HepG2 (cell line): ENCODE data around the gene PLXND1. TPM values are rescaled to one million over a fixed set of nuclear protein-coding genes. Genes with fewer than 3 reads are reported as not detected.

ENCODE experiments used
- FOXC1 ChIP-seq: sonication (generic); formaldehyde crosslinking; IDR thresholded peaks from 2 replicates; pipeline ENCODE4 v1.8.0; 2022; ENCODE audit warnings: mild to moderate bottlenecking, missing genetic modification reagents, borderline replicate concordance
- HDAC1 ChIP-seq: sonication (generic); formaldehyde crosslinking; IDR thresholded peaks from 2 replicates; pipeline ENCODE4 v1.5.1; 2020; ENCODE audit warnings: mild to moderate bottlenecking, missing genetic modification reagents
- MED8 ChIP-seq: sonication (generic); formaldehyde crosslinking; IDR thresholded peaks from 2 replicates; pipeline ENCODE4 v1.8.1; 2023; ENCODE audit warnings: mild to moderate bottlenecking, missing genetic modification reagents; ENCODE audit not compliant: insufficient replicate concordance
- NONO ChIP-seq, 2 experiments: fragments of 450-650 bp in 1 of 2; sonication (generic) in 1 of 2; formaldehyde crosslinking in 1 of 2; IDR thresholded peaks in 1 of 2; conservative IDR thresholded peaks in 1 of 2; 2 replicates each; pipeline versions ENCODE4 v1.6.1 to v1.8.0; 2017 to 2022; ENCODE audit warnings: mild to moderate bottlenecking in 1 of 2, missing genetic modification reagents in 1 of 2, moderate library complexity in 1 of 2
- RBFOX2 ChIP-seq: fragments of 200-400 bp; formaldehyde crosslinking; IDR thresholded peaks from 2 replicates; pipeline ENCODE4 v1.6.1; 2017; ENCODE audit warnings: low read depth, mild to moderate bottlenecking, low read length
- SP1 ChIP-seq, 2 experiments: fragments of 450-650 bp in 1 of 2; sonication (generic) in 1 of 2; formaldehyde crosslinking in 1 of 2; IDR thresholded peaks; 2 replicates each; pipeline versions ENCODE4 v1.4.0 to v1.6.1; 2016 to 2020; ENCODE audit warnings: missing genetic modification reagents in 1 of 2
- YEATS4 ChIP-seq: sonication (generic); formaldehyde crosslinking; IDR thresholded peaks from 2 replicates; pipeline ENCODE4 v1.4.0; 2020; ENCODE audit warnings: missing genetic modification reagents, borderline replicate concordance
- ZNF44 ChIP-seq: sonication (generic); formaldehyde crosslinking; IDR thresholded peaks from 2 replicates; pipeline ENCODE4 v1.5.1; 2020; ENCODE audit warnings: mild to moderate bottlenecking, missing genetic modification reagents
- ZZZ3 ChIP-seq: sonication (generic); formaldehyde crosslinking; IDR thresholded peaks from 2 replicates; pipeline ENCODE4 v1.4.0; 2020; ENCODE audit warnings: missing genetic modification reagents, mild to moderate bottlenecking, borderline replicate concordance
- polyA plus RNA-seq, 8 experiments: library from polyadenylated mRNA; depleted of rRNA in 3 of 8; stranded (reverse) in 7 of 8; unstranded in 1 of 8; fragments of >200 nt; fragmentation: Illumina TruSeq in 4 of 8; extraction: Trizol in 4 of 8; gene quantifications; 2 replicates each; pipeline versions ENCODE4 v1.2.1 to v1.2.3, GENCODE V29; 2011 to 2016; ENCODE audit warnings: low read depth in 4 of 8, missing spikeins in 1 of 8, mixed read lengths in 1 of 8; ENCODE audit not compliant: insufficient read depth in 1 of 8
- total RNA-seq, 5 experiments: library from RNA; depleted of rRNA; stranded (reverse); fragments of >200 nt; fragmentation: Illumina TruSeq; extraction: Trizol; gene quantifications; 2 replicates each; pipeline ENCODE4 v1.2.3, GENCODE V29; 2016; ENCODE audit warnings: low read depth in 1 of 5
- TF ChIP-seq, protein P1 (sequence below): sonication (generic); formaldehyde crosslinking; IDR thresholded peaks from 2 replicates; pipeline ENCODE4 v1.8.0; 2022; ENCODE audit warnings: mild to moderate bottlenecking, missing genetic modification reagents, borderline replicate concordance
- TF ChIP-seq, protein P2 (sequence below): sonication (generic); formaldehyde crosslinking; IDR thresholded peaks from 2 replicates; pipeline ENCODE4 v1.5.1; 2020; ENCODE audit warnings: mild to moderate bottlenecking, missing genetic modification reagents, moderate library complexity
- TF ChIP-seq, protein P3 (sequence below): sonication (generic); formaldehyde crosslinking; IDR thresholded peaks from 2 replicates; pipeline ENCODE4 v1.8.0; 2022; ENCODE audit warnings: mild to moderate bottlenecking, missing genetic modification reagents
- TF ChIP-seq, protein P4 (sequence below): sonication (generic); formaldehyde crosslinking; IDR thresholded peaks from 2 replicates; pipeline ENCODE4 v1.8.0; 2022; ENCODE audit warnings: missing genetic modification reagents, low read depth, mild to moderate bottlenecking, borderline replicate concordance
- TF ChIP-seq, protein P5 (sequence below): IDR thresholded peaks from 2 replicates; pipeline ENCODE4 v1.6.1; 2016; ENCODE audit warnings: missing compliant biosample characterization, missing genetic modification reagents, borderline replicate concordance
- TF ChIP-seq, protein P6 (sequence below): sonication (generic); formaldehyde crosslinking; IDR thresholded peaks from 2 replicates; pipeline ENCODE4 v1.9.0; 2022; ENCODE audit warnings: missing genetic modification reagents, mild to moderate bottlenecking, borderline replicate concordance

The PLXND1 gene
- total and polyA plus RNA-seq, 2 of the 13 experiments (the other 11 are each of a cell fraction or from before 2014, with no cell fraction given): 15.9 to 42.0 TPM

DNA sequence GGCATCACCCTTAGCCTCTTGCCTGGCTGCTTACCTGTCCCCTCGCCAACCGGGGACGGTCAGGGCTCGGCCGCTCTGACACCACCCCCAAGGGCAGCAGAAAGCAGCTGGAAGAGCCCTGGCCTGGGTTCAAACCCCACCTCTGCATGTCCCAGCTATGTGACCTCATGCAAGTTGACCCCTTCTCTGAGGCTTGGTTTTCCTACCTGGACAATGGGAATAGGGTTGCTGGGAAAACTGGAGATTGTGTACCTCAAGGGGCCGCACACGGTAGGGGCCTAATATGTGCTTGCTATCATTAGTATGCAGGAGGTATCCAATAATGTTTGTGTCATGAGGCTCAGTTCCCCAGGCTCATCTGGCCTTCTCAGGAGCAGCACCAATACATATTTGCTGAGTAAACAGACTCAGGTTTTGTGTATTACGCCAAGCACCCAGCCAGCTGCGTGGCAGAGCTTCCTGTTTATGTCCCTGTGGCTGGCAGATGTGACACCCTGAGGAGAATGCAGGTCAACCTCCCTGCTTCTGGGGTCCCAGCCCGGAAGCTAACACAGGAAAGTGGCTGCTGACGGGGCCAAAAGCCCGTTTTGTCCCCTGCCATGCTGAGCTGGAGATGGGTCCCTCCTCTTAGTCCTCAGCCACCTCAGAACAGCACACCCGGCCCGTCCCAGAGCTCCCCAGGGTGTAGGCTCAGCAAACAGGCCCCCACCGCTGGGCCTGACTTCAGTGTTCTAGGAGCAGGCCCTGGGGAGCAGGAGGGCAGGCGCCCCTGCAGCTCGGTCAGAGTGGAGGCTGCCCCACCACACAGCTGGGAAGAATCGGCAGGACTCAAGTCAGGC, 29.7 kb downstream of the PLXND1 start (continued):
- TF ChIP-seq, protein P1, sequence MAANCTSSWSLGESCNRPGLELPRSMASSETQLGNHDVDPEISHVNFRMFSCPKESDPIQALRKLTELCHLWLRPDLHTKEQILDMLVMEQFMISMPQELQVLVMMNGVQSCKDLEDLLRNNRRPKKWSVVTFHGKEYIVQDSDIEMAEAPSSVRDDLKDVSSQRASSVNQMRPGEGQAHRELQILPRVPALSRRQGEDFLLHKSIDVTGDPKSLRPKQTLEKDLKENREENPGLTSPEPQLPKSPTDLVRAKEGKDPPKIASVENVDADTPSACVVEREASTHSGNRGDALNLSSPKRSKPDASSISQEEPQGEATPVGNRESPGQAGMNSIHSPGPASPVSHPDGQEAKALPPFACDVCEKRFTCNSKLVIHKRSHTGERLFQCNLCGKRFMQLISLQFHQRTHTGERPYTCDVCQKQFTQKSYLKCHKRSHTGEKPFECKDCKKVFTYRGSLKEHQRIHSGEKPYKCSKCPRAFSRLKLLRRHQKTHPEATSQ: no peak
- TF ChIP-seq, protein P2, sequence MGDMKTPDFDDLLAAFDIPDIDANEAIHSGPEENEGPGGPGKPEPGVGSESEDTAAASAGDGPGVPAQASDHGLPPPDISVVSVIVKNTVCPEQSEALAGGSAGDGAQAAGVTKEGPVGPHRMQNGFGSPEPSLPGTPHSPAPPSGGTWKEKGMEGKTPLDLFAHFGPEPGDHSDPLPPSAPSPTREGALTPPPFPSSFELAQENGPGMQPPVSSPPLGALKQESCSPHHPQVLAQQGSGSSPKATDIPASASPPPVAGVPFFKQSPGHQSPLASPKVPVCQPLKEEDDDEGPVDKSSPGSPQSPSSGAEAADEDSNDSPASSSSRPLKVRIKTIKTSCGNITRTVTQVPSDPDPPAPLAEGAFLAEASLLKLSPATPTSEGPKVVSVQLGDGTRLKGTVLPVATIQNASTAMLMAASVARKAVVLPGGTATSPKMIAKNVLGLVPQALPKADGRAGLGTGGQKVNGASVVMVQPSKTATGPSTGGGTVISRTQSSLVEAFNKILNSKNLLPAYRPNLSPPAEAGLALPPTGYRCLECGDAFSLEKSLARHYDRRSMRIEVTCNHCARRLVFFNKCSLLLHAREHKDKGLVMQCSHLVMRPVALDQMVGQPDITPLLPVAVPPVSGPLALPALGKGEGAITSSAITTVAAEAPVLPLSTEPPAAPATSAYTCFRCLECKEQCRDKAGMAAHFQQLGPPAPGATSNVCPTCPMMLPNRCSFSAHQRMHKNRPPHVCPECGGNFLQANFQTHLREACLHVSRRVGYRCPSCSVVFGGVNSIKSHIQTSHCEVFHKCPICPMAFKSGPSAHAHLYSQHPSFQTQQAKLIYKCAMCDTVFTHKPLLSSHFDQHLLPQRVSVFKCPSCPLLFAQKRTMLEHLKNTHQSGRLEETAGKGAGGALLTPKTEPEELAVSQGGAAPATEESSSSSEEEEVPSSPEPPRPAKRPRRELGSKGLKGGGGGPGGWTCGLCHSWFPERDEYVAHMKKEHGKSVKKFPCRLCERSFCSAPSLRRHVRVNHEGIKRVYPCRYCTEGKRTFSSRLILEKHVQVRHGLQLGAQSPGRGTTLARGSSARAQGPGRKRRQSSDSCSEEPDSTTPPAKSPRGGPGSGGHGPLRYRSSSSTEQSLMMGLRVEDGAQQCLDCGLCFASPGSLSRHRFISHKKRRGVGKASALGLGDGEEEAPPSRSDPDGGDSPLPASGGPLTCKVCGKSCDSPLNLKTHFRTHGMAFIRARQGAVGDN (CRISPR knock-in tag): peak; percentile 84
- TF ChIP-seq MED8 (CRISPR knock-in tag): no peak
- no peak for TF ChIP-seq RBFOX2
- TF ChIP-seq, protein P3, sequence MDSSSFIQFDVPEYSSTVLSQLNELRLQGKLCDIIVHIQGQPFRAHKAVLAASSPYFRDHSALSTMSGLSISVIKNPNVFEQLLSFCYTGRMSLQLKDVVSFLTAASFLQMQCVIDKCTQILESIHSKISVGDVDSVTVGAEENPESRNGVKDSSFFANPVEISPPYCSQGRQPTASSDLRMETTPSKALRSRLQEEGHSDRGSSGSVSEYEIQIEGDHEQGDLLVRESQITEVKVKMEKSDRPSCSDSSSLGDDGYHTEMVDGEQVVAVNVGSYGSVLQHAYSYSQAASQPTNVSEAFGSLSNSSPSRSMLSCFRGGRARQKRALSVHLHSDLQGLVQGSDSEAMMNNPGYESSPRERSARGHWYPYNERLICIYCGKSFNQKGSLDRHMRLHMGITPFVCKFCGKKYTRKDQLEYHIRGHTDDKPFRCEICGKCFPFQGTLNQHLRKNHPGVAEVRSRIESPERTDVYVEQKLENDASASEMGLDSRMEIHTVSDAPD: no peak
- no peak for TF ChIP-seq HDAC1 (CRISPR knock-in tag)
- TF ChIP-seq, protein P4, sequence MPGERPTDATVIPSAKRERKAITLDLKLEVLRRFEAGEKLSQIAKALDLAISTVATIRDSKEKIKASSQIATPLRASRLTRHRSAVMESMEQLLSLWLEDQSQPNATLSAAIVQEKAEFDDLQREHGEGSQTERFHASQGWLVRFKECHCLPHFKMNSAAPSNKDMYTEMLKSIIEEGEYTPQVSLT (CRISPR knock-in tag): no peak
- no peak for TF ChIP-seq ZNF44 (CRISPR knock-in tag)
- TF ChIP-seq ZZZ3 (CRISPR knock-in tag): 0 out of 2 replicates have a peak, but pooled peaks have one; percentile 32
- TF ChIP-seq NONO (IDR thresholded peaks at IDR 0.05): no peak
- no peak for TF ChIP-seq NONO (CRISPR knock-in tag; conservative IDR thresholded peaks at IDR 0.05)
- no peak for TF ChIP-seq SP1 (IDR thresholded peaks at IDR 0.05)
- no peak for TF ChIP-seq SP1 (CRISPR knock-in tag; IDR thresholded peaks at IDR 0.05)
- TF ChIP-seq, protein P5, sequence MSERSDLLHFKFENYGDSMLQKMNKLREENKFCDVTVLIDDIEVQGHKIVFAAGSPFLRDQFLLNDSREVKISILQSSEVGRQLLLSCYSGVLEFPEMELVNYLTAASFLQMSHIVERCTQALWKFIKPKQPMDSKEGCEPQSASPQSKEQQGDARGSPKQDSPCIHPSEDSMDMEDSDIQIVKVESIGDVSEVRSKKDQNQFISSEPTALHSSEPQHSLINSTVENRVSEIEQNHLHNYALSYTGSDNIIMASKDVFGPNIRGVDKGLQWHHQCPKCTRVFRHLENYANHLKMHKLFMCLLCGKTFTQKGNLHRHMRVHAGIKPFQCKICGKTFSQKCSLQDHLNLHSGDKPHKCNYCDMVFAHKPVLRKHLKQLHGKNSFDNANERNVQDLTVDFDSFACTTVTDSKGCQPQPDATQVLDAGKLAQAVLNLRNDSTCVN (CRISPR knock-in tag): no peak
- no peak for TF ChIP-seq YEATS4
- TF ChIP-seq, protein P6, sequence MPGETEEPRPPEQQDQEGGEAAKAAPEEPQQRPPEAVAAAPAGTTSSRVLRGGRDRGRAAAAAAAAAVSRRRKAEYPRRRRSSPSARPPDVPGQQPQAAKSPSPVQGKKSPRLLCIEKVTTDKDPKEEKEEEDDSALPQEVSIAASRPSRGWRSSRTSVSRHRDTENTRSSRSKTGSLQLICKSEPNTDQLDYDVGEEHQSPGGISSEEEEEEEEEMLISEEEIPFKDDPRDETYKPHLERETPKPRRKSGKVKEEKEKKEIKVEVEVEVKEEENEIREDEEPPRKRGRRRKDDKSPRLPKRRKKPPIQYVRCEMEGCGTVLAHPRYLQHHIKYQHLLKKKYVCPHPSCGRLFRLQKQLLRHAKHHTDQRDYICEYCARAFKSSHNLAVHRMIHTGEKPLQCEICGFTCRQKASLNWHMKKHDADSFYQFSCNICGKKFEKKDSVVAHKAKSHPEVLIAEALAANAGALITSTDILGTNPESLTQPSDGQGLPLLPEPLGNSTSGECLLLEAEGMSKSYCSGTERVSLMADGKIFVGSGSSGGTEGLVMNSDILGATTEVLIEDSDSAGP: 0 out of 2 replicates have a peak, but pooled peaks have one; percentile 35
- no peak for TF ChIP-seq FOXC1 (CRISPR knock-in tag)
